OCI-LY7 (cell line): ENCODE measurements around the gene CEBPB. TPM values are rescaled to one million over a fixed set of nuclear protein-coding genes. Genes with fewer than 3 reads are reported as not detected.
A peak's percentile ranks its signal among the peaks of the same experiment; 100 is the strongest.

Experiments
- BruUV-seq: library from RNA; stranded (reverse); fragments of 400-500 nt; replicated peaks from 2 replicates; lab custom pipeline; 2021; lab: Mats Ljungman, UMichigan
- CTCF ChIA-PET: fragments of 300-600 bp; sonication (Branson Sonifier 250); formaldehyde crosslinking; loops from one replicate; lab custom pipeline; 2022; ENCODE audit warnings: antibody characterized with exemption; ENCODE audit not compliant: unreplicated experiment; lab: Charles Lee
- POLR2A ChIA-PET: fragments of 300-600 bp; sonication (Branson Sonifier 250); formaldehyde crosslinking; loops from one replicate; lab custom pipeline; 2022; ENCODE audit warnings: antibody characterized with exemption; lab: Charles Lee
- DNase-seq: peaks from one replicate; pipeline ENCODE4 v3.0.0-alpha.2; 2015; ENCODE audit warnings: low spot score
- H2AFZ ChIP-seq: fragments of 200-600 bp; sonication (generic), shearing (Covaris generic); 2 replicates; pipeline ENCODE4 v1.6.1; 2014; ENCODE audit warnings: mild to moderate bottlenecking, antibody characterized with exemption, low read length, moderate library complexity
- H3K27ac ChIP-seq: fragments of 200-600 bp; sonication (generic); 2 replicates; pipeline ENCODE4 v1.5.1; 2014; ENCODE audit warnings: mixed run types, low read depth, mild to moderate bottlenecking, moderate library complexity, low read length, inconsistent platforms; ENCODE audit not compliant: poor library complexity, severe bottlenecking
- H3K36me3 ChIP-seq: fragments of 200-600 bp; sonication (generic); 2 replicates; pipeline ENCODE4 v1.6.1; 2014; ENCODE audit warnings: mild to moderate bottlenecking, antibody characterized with exemption, low read length, moderate library complexity, mixed read lengths; ENCODE audit not compliant: insufficient read depth
- H3K4me1 ChIP-seq: fragments of 200-600 bp; sonication (generic); 2 replicates; pipeline ENCODE4 v1.5.1; 2014; ENCODE audit warnings: mild to moderate bottlenecking, low read length; ENCODE audit not compliant: insufficient read depth, poor library complexity, severe bottlenecking
- H3K4me2 ChIP-seq: fragments of 200-600 bp; sonication (generic); 2 replicates; pipeline ENCODE4 v1.6.1; 2014; ENCODE audit warnings: mild to moderate bottlenecking, low read length
- H3K4me3 ChIP-seq: fragments of 200-600 bp; sonication (generic); 2 replicates; pipeline ENCODE4 v1.5.1; 2014; ENCODE audit warnings: mild to moderate bottlenecking, low read depth, low read length; ENCODE audit not compliant: poor library complexity, severe bottlenecking
- H3K79me2 ChIP-seq: fragments of 200-600 bp; sonication (generic); 2 replicates; pipeline ENCODE4 v1.6.1; 2016; ENCODE audit warnings: low read depth, mild to moderate bottlenecking, low read length, moderate library complexity, mixed read lengths; ENCODE audit not compliant: insufficient read depth
- H3K9me2 ChIP-seq: fragments of 200-600 bp; sonication (generic); 2 replicates; pipeline ENCODE4 v1.6.1; 2016; ENCODE audit warnings: mild to moderate bottlenecking, low read length, mixed read lengths; ENCODE audit not compliant: insufficient read depth
- H3K9me3 ChIP-seq: fragments of 200-600 bp; sonication (generic); 2 replicates; pipeline ENCODE4 v1.6.1; 2014; ENCODE audit warnings: mild to moderate bottlenecking, mixed run types, low read length, mixed read lengths
- H4K20me1 ChIP-seq: fragments of 200-600 bp; sonication (generic); 2 replicates; pipeline ENCODE4 v1.6.1; 2014; ENCODE audit warnings: mild to moderate bottlenecking, antibody characterized with exemption, low read length, moderate library complexity, mixed read lengths; ENCODE audit not compliant: insufficient read depth
- EZH2phosphoT487 ChIP-seq: fragments of 200-600 bp; sonication (generic); IDR thresholded peaks from 2 replicates; pipeline ENCODE4 v1.6.1; 2018; ENCODE audit warnings: low read depth, borderline replicate concordance, mild to moderate bottlenecking, mixed run types, antibody characterized with exemption, low read length, moderate library complexity, mixed read lengths
- intact Hi-C: fragments of 100-400 bp; cut with micrococcal nuclease; formaldehyde crosslinking; loops from one replicate; pipeline ENCODE4 v1.10.0; 2022; ENCODE audit not compliant: unreplicated experiment
- total RNA-seq, 2 experiments: library from RNA; depleted of rRNA in 1 of 2; stranded (reverse); fragments of >200 nt in 1 of 2; shearing (Covaris generic) in 1 of 2; gene quantifications; 2 replicates each; pipeline ENCODE4 v1.2.3, GENCODE V29; 2014 to 2022
- TF ChIP-seq, protein P1 (sequence below): fragments of 200-600 bp; sonication (generic); conservative IDR thresholded peaks from 2 replicates; pipeline ENCODE4 v1.5.1; 2014; ENCODE audit warnings: mild to moderate bottlenecking, antibody characterized with exemption, low read length, moderate library complexity, mixed read lengths

The CEBPB gene
- total RNA-seq, 2 experiments from 2014 or later = 47.6 to 48.4 TPM

DNA sequence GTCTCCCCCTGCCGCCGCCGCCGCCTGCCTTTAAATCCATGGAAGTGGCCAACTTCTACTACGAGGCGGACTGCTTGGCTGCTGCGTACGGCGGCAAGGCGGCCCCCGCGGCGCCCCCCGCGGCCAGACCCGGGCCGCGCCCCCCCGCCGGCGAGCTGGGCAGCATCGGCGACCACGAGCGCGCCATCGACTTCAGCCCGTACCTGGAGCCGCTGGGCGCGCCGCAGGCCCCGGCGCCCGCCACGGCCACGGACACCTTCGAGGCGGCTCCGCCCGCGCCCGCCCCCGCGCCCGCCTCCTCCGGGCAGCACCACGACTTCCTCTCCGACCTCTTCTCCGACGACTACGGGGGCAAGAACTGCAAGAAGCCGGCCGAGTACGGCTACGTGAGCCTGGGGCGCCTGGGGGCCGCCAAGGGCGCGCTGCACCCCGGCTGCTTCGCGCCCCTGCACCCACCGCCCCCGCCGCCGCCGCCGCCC is 474 bp downstream of the CEBPB start:
- no TSS peak for BruUV-seq
- no peaks in the 10 kb centered on the region for H4K20me1 ChIP-seq
- H2AFZ ChIP-seq = peak overlapping the region; percentile 70
- H3K27ac ChIP-seq = peak overlapping the region; percentile 95
- peak overlapping the region; percentile 81 for H3K4me2 ChIP-seq
- peaks cover 16% of the 10 kb centered on the region for H3K4me1 ChIP-seq
- CTCF ChIA-PET = no interaction called here
- intact Hi-C loops = loop anchor here (5.0 kb wide), 3 partner anchors 96 to 541 kb away; partner anchors contain the start of gene PARD6B
- H3K36me3 ChIP-seq = no peaks in the 10 kb centered on the region
- TF ChIP-seq, protein P1, sequence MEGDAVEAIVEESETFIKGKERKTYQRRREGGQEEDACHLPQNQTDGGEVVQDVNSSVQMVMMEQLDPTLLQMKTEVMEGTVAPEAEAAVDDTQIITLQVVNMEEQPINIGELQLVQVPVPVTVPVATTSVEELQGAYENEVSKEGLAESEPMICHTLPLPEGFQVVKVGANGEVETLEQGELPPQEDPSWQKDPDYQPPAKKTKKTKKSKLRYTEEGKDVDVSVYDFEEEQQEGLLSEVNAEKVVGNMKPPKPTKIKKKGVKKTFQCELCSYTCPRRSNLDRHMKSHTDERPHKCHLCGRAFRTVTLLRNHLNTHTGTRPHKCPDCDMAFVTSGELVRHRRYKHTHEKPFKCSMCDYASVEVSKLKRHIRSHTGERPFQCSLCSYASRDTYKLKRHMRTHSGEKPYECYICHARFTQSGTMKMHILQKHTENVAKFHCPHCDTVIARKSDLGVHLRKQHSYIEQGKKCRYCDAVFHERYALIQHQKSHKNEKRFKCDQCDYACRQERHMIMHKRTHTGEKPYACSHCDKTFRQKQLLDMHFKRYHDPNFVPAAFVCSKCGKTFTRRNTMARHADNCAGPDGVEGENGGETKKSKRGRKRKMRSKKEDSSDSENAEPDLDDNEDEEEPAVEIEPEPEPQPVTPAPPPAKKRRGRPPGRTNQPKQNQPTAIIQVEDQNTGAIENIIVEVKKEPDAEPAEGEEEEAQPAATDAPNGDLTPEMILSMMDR = no peak
- no peak for TF ChIP-seq EZH2phosphoT487
- peak; percentile 76 for DNase-seq
- H3K9me2 ChIP-seq = no peaks in the 10 kb centered on the region
- POLR2A ChIA-PET = interaction anchor here (0.6 to 0.8 kb wide), 3 partner anchors 75 to 281 kb away, joined by 3 to 5 read pairs (median 3); no protein-coding TSS in a partner anchor
- H3K9me3 ChIP-seq = no peaks in the 10 kb centered on the region
- peak overlapping the region; percentile 97 for H3K4me3 ChIP-seq
- peaks cover 17% of the 10 kb centered on the region for H3K79me2 ChIP-seq

- Histone ChIP-seq H4K20me1 (no peaks in the 10 kb centered on the region), H3K9me2 (no peaks in the 10 kb centered on the region), H3K79me2 (peaks cover 17% of the 10 kb centered on the region), H3K4me3 (peak overlapping the region; percentile 97), H2AFZ (peak overlapping the region; percentile 70), H3K9me3 (no peaks in the 10 kb centered on the region), H3K4me1 (peaks cover 16% of the 10 kb centered on the region), H3K36me3 (no peaks in the 10 kb centered on the region), H3K27ac (peak overlapping the region; percentile 95), H3K4me2 (peak overlapping the region; percentile 81)
- DNase-seq = peak; percentile 84
- intact Hi-C loops = loop anchor here (5.0 kb wide), 3 partner anchors 96 to 541 kb away; partner anchors contain the start of gene PARD6B
- no peak for TF ChIP-seq EZH2phosphoT487
- TF ChIP-seq, protein P1 = peak; percentile 45
- no TSS peak for BruUV-seq
- POLR2A ChIA-PET = no interaction called here
- CTCF ChIA-PET = no interaction called here
Measured at GRCh38 chr20:50191544-50192363, 1.1 kb downstream of the CEBPB start.
